Stimulated activated CD4-positive, alpha-beta T cell treated with anti-CD3 and anti-CD28 coated beads, Interleukin-15, amount 100 ng/mL, for 24 hours (primary cell): ENCODE results near the gene NDOR1.

Experiments used
- DNase-seq: peaks from one replicate; pipeline ENCODE4 v3.0.0-alpha.2; 2020

NDOR1 gene

DNA sequence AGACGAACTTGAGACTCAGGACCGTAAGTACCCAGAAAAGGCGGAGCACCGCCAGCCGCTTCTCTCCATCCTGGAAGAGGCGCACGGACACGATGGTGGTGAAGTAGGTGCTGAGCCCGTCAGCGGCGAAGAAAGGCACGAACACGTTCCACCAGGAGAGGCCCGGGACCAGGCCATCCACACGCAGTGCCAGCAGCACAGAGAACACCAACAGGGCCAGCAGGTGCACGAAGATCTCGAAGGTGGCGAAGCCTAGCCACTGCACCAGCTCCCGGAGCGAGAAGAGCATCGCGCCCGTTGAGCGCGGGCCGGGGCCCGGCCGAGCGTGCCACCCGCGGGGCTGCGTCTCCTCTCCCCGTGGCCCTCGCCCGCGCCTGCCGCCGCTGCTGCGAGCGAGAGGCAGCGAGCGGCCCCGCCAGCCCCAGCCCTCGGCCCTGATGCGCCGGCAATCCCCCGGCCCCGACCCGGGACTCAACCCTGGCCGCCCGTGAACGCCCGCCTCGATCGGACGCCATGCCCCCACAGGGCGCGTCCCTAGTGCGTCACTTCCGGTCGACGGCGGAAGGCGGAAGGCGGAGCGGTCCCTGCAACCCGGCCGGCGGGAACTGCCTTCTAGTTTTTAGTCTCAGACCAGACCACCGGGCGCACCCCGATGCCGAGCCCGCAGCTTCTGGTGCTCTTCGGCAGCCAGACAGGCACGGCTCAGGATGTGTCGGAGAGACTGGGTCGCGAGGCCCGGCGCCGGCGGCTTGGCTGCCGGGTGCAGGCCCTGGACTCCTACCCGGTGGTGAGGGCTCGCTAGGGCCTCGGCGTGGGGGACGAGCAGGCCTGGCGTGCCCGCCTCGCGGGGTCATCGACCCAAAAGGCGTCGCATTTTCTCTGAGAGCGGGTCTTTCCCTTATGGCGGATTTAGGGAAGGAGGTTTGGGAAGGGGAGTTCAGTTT lies at the start of gene NDOR1, which contains the start of gene TMEM203:
NDOR1 (plus strand) TSS at position 575 of the 944 bp plus-strand sequence; CDS start at position 653, 78 bp downstream.
TMEM203 (minus strand) TSS at position 523 of the 944 bp plus-strand sequence; CDS start at position 289, 234 bp downstream.
- DNase-seq, result peak; percentile 97

DNA sequence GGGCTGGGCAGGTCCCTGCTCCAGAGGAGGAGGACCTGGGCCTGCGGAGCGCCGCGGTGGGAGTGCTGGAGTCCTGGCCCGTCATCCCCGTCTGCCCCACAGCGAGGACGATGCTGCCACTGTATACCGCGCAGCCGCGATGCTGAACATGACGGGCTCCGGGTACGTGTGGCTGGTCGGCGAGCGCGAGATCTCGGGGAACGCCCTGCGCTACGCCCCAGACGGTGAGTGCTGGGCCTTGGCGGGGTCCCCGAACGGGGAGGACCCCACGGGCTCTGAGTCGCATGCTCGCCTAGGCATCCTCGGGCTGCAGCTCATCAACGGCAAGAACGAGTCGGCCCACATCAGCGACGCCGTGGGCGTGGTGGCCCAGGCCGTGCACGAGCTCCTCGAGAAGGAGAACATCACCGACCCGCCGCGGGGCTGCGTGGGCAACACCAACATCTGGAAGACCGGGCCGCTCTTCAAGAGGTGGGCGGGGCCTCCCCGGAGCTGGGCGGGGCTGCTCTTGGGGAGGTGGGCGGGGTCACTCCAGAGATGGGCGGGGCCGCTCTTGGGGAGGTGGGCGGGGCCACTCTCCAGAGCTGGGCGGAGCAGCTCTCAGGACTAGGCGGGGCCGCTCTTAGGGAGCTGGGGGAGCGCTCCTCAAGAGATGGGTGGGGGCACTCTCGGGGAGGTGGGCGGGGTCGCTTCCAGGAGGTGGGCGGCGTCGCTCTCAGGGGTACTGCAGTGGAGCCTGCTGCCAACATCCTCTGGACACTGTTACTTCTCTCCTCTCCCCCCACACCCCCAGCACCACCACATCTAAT lies 48.7 kb upstream of the NDOR1 start:
- peak; percentile 72 for DNase-seq

DNA sequence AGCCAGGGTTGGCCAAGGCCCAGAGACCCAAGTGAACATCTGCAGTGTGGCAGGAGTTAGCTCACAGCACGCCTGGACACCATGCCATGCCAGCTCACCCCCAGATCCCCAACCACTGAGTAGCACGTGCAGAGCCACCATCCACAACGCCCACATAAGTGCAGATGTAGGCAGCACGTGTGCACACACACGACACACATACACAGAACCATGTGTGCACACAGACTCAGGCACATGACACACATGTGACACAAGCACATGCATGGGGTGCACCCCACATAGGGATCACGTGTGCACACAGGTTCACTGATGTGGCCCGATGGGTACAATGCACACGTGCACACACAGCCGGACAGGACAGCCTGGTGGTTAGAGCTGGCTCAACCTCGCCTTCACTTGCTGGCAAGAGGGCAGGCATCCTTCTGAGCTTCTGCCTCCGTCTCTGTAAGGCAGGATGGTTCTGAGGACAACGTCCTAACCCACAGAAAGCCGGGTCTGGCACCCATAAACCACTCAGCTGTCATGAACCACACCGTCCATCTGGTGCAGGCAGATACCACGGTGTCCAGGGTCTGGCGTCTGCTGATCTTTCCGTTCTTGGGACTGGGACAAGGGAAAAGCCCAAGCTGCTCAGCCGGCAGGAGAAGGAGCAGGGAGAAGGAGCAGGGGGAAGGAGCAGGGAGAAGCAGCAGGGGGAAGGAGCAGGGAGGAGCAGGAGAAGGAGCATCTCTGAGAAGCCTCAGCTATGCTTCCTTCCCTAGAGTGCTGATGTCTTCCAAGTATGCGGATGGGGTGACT lies 47.7 kb upstream of the NDOR1 start:
- DNase-seq, result no peak

DNA sequence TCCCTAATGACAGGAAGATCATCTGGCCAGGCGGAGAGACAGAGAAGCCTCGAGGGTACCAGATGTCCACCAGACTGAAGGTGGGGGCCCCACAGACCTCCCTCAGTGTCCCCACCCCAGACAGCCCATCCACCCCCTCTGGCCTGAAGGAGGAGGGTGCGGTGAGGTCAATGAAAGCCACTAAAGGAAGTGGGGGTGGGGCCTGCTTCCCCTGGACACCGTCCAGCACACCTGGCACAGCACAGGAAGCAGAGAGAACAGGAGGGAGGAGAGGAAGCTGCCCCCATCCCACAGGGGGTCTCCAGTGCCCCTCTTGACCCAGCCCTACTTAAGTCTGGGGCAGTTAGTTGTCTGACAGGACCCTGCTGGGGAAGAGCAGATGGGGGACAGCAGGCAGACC lies 46.9 kb upstream of the NDOR1 start:
- DNase-seq, result no peak

DNA sequence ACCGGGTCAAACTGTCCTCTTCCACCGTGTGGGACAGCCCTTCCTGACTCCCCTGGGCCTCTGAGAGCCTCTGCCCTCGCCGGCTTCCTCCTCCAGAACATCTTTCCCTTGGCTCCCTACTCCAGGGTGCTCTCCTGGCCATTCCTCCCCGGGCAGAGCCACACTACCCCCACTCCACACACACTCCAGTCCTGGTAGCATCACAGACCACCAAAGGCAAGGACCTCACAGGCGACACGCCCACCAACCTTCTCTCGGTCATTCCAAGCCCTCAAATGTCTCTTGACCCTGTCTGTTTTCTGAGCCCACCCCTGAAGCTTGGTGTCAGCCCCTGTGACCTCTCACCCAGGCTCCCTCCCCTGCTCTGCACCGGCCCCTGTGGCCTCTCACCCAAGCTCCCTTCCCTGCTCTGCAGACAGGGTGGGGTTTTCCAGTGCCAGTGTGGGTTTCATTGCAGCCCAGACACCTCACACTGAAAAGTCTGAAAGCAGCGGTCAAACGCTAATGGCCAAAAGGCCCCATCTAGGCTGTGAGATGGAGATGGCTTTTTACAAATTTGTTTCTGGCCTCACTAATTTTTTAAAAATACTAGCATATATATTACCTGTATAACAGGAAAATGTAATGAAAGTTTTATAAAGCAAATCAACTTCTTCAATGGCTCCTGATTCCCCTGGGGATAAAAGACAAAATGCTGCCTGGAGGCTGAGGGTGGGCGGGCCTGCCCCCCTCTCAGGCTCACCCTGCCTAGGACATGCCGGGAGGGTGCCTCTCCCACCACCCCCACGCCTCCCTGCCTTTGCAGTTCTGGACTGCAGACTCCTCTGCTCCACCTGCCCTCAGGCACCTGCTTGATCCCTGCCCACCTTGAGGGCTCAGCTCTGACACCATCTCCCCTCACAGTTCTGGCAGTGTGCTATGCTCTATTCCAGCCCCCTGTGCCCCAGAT lies 46.1 kb upstream of the NDOR1 start:
- no peak for DNase-seq

DNA sequence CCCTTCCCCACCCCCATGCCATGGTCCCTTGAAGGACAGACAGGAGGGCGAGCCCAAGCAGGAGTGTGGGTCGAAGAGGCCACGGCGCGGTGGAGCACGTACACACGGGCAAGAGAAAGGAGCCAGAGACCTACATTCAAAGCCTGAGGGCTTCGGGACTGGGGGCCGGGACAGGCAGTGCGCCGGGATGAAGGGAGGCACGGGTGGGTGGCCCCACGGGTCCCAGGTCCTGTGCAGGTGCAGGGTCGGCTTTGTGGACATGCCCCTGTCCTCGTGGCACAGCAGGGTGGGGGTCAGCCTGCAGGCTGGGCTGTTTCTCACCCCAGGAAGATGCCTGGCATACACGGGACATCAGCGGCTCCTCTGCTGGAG lies 45.5 kb upstream of the NDOR1 start:
- DNase-seq, result no peak

DNA sequence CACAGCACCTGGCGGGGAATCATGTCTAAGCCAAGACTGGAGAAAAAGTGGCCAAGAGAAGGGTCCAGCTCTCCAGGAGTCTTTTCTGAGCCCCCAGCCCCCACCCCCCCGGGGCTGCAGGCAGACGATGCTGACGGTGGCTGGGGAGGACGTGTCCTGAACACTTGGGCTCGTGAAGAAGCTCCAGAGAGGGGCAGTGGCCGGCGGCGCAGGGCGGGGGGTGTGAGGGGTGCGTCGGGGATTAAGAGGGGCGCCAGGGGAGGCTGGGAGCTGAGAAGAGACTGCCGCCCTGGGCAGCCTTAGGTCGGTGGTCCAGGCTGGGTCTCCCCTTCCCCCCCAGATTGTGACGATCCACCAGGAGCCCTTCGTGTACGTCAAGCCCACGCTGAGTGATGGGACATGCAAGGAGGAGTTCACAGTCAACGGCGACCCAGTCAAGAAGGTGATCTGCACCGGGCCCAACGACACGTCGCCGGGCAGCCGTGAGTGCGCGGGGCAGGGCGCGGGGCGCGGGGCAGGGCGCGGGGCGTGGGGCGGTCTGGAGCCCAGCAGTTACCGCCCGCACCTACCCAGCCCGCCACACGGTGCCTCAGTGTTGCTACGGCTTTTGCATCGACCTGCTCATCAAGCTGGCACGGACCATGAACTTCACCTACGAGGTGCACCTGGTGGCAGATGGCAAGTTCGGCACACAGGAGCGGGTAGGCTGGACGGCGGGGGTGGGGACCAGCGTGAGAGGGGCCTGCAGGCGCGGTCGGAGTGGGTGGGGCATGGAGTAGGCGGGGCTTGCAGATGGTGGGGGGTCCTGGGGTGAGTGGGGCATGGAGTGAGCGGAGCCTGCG lies 44.6 kb upstream of the NDOR1 start:
- no peak for DNase-seq

DNA sequence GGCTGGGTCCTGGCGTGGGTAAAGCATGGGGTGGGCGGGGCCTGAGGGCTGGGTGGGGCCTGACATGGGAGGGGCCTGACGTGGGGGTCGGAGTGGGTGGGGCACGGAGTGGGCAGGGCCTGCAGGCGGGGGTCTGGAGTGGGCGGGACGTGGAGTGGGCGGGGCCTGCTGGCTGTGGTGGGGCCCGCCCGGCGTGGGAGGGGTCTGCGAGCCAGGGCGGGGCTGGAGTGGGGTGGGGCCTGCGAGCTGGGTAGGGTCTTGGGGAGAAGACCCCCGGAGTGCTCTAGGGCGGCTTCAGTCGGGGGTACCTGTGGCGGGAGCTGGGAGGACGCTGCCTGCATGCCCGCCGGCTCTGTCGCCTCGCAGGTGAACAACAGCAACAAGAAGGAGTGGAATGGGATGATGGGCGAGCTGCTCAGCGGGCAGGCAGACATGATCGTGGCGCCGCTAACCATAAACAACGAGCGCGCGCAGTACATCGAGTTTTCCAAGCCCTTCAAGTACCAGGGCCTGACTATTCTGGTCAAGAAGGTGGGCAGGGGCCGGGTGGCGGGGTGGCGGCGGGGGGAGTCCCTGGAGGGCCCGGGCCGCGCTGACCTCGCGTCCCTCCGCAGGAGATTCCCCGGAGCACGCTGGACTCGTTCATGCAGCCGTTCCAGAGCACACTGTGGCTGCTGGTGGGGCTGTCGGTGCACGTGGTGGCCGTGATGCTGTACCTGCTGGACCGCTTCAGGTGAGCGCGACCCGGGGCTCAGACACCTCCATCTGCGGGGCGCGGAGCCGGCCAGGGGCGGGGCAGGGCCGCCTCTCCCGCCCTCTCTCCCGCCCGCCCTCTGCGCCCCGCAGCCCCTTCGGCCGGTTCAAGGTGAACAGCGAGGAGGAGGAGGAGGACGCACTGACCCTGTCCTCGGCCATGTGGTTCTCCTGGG lies 43.7 kb upstream of the NDOR1 start:
- DNase-seq, result no peak

DNA sequence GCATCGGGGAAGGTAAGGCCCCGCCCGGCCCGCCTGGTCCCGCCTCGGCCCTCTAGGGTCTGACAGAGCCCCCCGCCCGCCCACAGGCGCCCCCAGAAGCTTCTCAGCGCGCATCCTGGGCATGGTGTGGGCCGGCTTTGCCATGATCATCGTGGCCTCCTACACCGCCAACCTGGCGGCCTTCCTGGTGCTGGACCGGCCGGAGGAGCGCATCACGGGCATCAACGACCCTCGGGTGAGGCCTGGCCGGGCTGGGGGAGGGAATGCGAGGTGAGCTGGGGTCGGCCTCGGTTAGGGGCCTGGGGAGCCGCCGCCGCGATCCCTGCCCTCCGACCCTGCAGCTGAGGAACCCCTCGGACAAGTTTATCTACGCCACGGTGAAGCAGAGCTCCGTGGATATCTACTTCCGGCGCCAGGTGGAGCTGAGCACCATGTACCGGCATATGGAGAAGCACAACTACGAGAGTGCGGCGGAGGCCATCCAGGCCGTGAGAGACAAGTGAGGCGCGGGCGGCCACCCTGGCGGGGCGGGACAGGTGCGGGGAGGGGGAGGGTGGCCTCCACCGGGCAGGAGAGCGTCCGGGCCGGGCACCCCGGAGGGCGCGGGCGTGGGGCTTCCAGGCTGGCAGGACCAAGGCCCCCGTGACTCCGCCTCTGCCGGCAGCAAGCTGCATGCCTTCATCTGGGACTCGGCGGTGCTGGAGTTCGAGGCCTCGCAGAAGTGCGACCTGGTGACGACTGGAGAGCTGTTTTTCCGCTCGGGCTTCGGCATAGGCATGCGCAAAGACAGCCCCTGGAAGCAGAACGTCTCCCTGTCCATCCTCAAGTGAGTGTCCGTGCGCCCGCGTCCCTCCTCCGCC lies 42.8 kb upstream of the NDOR1 start:
- DNase-seq, result no peak

DNA sequence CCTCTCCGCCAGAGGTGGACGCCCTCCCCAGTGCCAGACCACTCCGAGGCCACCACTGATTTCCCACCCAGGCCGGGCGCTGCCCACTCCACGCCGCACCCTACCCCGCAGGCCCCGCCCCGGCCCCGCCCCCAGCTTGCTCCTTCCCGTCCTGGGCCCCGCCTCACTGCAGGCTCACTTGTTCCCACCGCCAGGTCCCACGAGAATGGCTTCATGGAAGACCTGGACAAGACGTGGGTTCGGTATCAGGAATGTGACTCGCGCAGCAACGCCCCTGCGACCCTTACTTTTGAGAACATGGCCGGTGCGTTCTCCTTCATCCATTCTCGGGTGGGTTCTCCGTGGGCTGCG lies 42.2 kb upstream of the NDOR1 start:
- DNase-seq, result no peak

DNA sequence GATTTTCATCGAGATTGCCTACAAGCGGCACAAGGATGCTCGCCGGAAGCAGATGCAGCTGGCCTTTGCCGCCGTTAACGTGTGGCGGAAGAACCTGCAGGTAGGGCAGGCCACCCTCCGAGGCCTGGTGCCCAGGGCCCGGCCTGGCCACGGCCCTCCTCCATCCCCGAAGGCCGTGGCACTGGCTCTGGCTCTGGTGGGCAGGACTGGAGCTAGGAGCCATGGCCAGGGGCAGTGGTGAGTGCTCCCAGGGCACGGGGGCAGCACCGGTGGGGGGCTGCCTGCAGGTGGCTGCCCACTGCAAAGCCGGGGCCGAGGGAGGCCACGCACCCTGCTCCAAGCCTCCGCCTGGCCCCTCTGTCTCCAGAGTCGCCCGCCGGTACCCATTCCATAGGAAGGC lies 41.7 kb upstream of the NDOR1 start:
- no peak for DNase-seq

DNA sequence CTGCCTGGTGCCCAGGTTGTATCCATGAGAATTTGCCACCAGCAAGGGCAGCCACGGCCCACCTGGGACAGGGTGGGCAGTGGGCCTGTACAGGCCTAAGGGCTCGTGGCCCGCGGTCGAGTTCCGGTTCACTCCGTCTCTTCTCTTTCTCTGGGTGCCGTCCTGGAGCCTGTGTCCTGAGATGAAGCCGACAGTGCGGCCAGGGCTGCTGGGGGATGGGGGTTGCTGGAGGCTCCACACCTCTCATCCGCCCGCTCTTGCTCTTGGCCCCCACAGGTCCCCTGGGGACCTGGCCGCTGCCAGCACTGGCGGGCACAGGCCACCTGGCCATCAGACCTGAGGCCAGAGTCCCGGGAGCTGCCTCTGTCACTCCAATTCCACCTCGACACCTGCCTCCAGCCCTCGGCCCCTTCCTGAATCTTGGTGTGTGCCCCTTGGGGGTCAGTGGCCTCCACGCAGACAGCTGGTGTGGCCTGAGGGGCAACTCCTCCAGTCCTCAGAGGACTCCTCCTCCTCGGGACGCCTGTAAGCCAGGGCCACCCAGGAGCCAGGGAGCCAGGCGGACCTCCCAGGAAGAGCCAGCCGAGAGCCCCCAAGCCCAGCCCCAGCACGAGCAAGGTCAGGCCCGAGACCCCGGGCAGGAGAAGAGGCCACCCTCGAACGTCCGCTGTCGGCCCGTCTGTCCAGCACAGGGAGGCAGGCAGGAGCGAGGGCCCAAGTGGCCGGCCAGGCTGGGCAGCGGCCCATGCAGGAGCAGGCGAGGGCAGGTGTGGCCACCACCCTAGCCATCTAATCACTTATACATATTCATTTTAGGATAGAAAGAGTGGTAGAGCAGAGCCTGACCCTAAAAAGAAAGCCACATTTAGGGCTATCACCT lies 40.9 kb upstream of the NDOR1 start:
- no peak for DNase-seq

DNA sequence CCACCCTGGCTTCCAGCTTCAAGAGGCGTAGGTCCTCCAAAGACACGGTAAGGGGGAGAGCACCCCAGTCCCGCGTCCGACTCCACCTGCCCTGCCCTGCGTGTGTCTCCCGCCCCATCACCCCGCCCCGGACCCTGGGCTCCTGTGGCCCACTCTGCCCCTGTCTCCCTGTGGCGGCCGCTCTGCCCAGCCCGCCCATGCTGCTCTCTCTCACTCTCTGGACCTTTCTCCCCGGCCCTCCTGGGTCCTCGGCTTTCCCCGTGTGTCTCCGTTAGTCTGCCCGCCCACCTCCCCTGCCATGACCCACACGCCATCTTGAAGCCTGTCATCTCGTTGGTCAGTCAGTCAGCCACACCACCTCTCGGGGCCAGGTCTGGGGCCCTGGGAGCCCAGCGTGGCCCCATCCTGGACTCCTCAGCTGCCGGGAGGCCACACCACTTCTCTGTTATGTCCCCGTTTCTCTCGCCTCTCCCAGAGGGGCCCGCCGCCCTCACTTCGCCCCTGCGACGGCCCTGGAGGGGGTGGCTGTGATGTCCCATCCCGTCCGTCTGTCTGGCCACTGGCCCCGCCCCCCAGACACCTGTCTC lies 40.2 kb upstream of the NDOR1 start:
- DNase-seq, result no peak

DNA sequence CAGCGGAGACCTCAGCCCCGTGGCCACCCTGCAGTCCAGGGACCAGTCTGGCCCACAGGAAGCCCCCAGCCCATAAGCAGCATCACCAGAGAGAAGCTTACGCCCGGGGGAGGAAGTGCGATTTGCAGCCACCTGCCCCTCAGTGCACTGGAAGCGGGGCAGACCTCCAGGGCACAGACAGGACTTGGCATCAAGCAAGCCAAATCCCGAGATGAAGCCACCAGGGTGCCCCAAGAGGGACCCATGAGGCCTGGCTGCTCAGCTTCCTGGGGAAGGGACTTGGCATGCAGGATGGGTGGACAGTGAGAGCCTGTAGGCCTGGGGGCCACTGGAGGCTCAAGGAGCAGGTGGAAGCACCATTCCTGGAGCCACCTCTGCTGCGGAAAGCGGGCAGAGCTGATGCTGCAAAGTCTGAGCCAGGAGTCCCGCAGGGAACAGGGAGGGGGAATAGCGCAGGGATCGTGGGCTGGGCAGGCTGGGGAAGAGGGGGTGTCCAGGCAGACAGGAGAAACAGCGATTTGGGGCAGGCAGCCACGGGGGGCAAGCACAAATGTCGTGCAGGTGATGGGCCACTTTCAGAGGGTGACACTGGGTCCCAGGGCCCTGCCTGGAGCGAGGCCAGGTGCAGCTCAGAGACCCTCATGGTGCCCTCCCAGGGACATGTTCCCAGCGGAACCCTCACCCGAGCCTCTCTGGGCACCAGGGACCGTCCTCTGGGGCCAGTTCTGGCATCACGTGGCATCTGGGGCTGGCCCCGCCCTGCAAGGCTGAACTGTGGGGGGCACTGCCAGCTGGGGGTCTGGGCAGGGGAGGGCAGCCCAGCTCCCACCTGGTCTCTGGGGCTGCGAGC lies 38.9 kb upstream of the NDOR1 start:
- no peak for DNase-seq

DNA sequence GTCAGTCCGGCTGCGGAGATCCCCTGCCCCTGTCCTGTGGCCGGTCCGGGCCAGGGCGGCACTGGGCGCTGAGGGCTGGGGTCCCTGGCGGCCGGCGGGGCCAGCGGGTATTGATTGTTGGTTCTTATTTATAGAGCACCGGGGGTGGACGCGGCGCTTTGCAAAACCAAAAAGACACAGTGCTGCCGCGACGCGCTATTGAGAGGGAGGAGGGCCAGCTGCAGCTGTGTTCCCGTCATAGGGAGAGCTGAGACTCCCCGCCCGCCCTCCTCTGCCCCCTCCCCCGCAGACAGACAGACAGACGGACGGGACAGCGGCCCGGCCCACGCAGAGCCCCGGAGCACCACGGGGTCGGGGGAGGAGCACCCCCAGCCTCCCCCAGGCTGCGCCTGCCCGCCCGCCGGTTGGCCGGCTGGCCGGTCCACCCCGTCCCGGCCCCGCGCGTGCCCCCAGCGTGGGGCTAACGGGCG lies 38.2 kb upstream of the NDOR1 start:
- DNase-seq, result no peak
